ENCODE data around the gene URM1.

GRCh38 chr9:128322404-128323211, 48.6 kb upstream of the URM1 start, which contains the start of the genes COQ4 and TRUB2:
- no peak for TF ChIP-seq CTCF (IDR thresholded peaks at IDR 0.05)
- TF ChIP-seq EZH2phosphoT487 (IDR thresholded peaks at IDR 0.05), result no peak
